22Rv1 (cell line): ENCODE measurements around the gene ITSN2.
"Not testable (repeated sequence)": the region's sequence is repeated elsewhere in the genome, so short reads cannot be mapped to it uniquely, and the experiment has no call there.

Experiments
- H3K27ac ChIP-seq: fragments of 450-650 bp; 2 replicates; pipeline ENCODE4 v1.5.1; 2017
- CTCF ChIP-seq: fragments of 450-650 bp; IDR thresholded peaks from 2 replicates; pipeline ENCODE4 v1.5.1; 2017; ENCODE audit warnings: mild to moderate bottlenecking
- ZFX ChIP-seq: fragments of 450-650 bp; IDR thresholded peaks from 2 replicates; pipeline ENCODE4 v1.6.1; 2017; ENCODE audit warnings: antibody characterized with exemption, borderline replicate concordance

Gene ITSN2

GRCh38 chr2:24342110-24342910 is 18.0 kb downstream of the ITSN2 start:
- TF ChIP-seq CTCF, result no peak
- no peak for TF ChIP-seq ZFX
- H3K27ac ChIP-seq, result no peak overlapping the region

- no peak overlapping the region for H3K27ac ChIP-seq
- TF ChIP-seq CTCF, result no peak
- TF ChIP-seq ZFX, result no peak
Measured at GRCh38 chr2:24339856-24340262, 20.5 kb downstream of the ITSN2 start.

- H3K27ac ChIP-seq, result not testable (repeated sequence)
Measured at GRCh38 chr2:24339098-24339497, 21.2 kb downstream of the ITSN2 start.

- TF ChIP-seq CTCF, result no peak; the same call in 1 of the 2 replicates
- no peak for TF ChIP-seq ZFX
- no peak overlapping the region for H3K27ac ChIP-seq
Measured at GRCh38 chr2:24337890-24338289, 22.4 kb downstream of the ITSN2 start.

GRCh38 chr2:24336811-24337210 is 23.5 kb downstream of the ITSN2 start:
- H3K27ac ChIP-seq, result no peak overlapping the region
- TF ChIP-seq CTCF (no peak), ZFX (no peak)

GRCh38 chr2:24334245-24334633 is 26.1 kb downstream of the ITSN2 start:
- no peak overlapping the region for H3K27ac ChIP-seq
- TF ChIP-seq ZFX (no peak), CTCF (no peak)

DNA sequence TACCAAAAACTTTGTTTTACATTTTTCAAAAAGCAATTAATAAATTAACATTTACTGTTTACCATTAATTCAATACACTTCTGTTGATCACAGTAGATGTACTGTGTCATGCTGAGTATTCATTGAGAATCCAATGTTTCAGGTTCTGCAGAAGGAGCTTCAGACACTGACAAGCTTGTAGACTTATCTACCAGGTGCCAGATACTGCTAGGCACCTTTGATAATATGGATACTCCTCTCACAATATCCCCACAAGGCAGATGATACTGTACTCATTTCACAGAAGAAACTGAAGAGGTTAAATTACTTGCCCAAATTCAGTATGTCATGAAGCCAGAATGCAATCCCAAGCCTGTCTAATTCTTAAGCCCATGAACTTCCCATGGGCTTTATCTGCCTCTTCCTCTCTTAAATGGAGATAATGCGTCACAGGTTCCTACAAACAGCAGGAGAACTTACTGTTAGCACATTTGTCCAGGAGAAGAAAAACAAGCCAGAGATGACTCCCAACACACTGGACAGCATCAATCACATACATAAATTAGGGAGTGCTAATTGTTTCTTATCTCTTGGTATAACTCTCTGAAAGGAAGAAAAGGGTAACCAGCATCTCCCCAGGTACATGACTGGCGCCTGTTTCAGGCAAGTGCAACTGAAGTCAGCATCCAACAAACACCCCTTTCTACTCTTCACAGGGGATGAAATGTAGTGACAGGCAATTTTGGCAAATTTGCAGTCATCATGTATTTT is 27.4 kb downstream of the ITSN2 start:
- TF ChIP-seq ZFX (no peak), CTCF (no peak)
- H3K27ac ChIP-seq, result no peak overlapping the region
